Measurements from ENCODE around the gene PPFIA4.

PPFIA4 gene

GRCh38 chr1:203104789-203105390, 78.6 kb downstream of the PPFIA4 start:
- Histone ChIP-seq H3K36me3 (ENCODE audit: control insufficient read depth, insufficient read depth, low read length) (no peaks in the 10 kb centered on the region), H3K27me3 (ENCODE audit: control insufficient read depth, insufficient read depth, low read length) (peaks cover 5% of the 10 kb centered on the region), H3K9me3 (ENCODE audit: control insufficient read depth, insufficient read depth, low read depth, low read length) (peaks cover 7% of the 10 kb centered on the region; the same call in 1 of the 2 replicates), H3K4me1 (ENCODE audit: control insufficient read depth, insufficient read depth, low read length) (no peaks in the 10 kb centered on the region), H3K4me3 (ENCODE audit: low read depth, low read length) (no peak overlapping the region), H3K27ac (ENCODE audit: low read depth, low read length) (no peak overlapping the region), H3K9ac (ENCODE audit: low read length) (no peak overlapping the region)

DNA sequence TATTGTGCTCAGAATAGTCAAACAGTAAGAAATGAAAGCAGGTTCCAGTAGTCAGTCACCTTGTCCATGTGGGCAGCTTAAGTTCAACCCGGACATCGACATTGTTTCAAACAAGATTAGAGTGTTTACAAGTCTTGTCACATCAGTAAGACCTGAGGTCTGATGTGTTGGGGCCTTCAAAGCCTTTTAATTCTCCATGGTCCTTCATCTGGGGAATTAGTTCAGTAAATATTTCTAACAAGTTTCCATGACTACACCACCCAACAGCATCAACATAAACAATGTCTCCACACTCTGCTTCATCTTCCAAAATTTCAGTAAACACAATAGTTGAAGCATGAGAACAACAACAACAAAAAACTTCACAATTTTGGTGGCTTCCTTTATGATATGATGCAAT, 86.2 kb downstream of the PPFIA4 start:
- Histone ChIP-seq H3K9me3 (ENCODE audit: control insufficient read depth, insufficient read depth, low read depth, low read length) (no peaks in the 10 kb centered on the region), H3K4me3 (ENCODE audit: low read depth, low read length) (no peak overlapping the region), H3K36me3 (ENCODE audit: control insufficient read depth, insufficient read depth, low read length) (no peaks in the 10 kb centered on the region), H3K4me1 (ENCODE audit: control insufficient read depth, insufficient read depth, low read length) (peaks cover under 1% of the 10 kb centered on the region; the same call in 1 of the 2 replicates), H3K9ac (ENCODE audit: low read length) (no peak overlapping the region), H3K27me3 (ENCODE audit: control insufficient read depth, insufficient read depth, low read length) (peaks cover 42% of the 10 kb centered on the region), H3K27ac (ENCODE audit: low read depth, low read length) (no peak overlapping the region)

DNA sequence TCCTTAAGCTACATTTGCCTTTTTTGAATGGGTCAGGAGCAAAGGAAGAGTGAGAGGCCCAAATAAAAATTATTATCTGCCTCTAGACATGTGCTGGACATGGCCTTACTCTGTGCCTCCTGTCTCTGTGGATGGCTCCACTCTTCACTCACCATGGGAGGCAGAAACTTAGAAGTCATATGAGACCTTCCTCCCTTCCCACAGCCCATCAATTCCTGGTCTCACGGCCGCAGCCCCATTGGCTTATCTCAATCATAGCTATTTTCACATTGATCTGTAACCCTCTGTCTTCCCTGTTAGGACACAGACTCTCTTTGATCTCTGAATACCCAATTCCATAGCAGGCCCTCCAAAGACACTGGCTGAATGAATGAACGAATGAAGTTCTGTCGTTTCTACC, 87.0 kb downstream of the PPFIA4 start:
- no peaks in the 10 kb centered on the region for H3K36me3 ChIP-seq (ENCODE audit: control insufficient read depth, insufficient read depth, low read length)
- H3K4me3 ChIP-seq (ENCODE audit: low read depth, low read length) = no peak overlapping the region
- H3K27me3 ChIP-seq (ENCODE audit: control insufficient read depth, insufficient read depth, low read length) = peaks cover 45% of the 10 kb centered on the region
- H3K4me1 ChIP-seq (ENCODE audit: control insufficient read depth, insufficient read depth, low read length) = peaks cover 2% of the 10 kb centered on the region; the same call in 1 of the 2 replicates
- H3K9me3 ChIP-seq (ENCODE audit: control insufficient read depth, insufficient read depth, low read depth, low read length) = no peaks in the 10 kb centered on the region
- H3K9ac ChIP-seq (ENCODE audit: low read length) = no peak overlapping the region
- H3K27ac ChIP-seq (ENCODE audit: low read depth, low read length) = no peak overlapping the region

- Histone ChIP-seq H3K9ac (ENCODE audit: low read length) (no peak overlapping the region), H3K9me3 (ENCODE audit: control insufficient read depth, insufficient read depth, low read depth, low read length) (no peaks in the 10 kb centered on the region), H3K27me3 (ENCODE audit: control insufficient read depth, insufficient read depth, low read length) (peaks cover 51% of the 10 kb centered on the region), H3K4me3 (ENCODE audit: low read depth, low read length) (no peak overlapping the region), H3K36me3 (ENCODE audit: control insufficient read depth, insufficient read depth, low read length) (no peaks in the 10 kb centered on the region), H3K4me1 (ENCODE audit: control insufficient read depth, insufficient read depth, low read length) (peaks cover 2% of the 10 kb centered on the region; the same call in 1 of the 2 replicates), H3K27ac (ENCODE audit: low read depth, low read length) (no peak overlapping the region)
These were observed 87.9 kb downstream of the PPFIA4 start for GRCh38 chr1:203114202-203114601.

GRCh38 chr1:203116091-203116820, 90.0 kb downstream of the PPFIA4 start:
- H3K9ac ChIP-seq (ENCODE audit: low read length) = no peak overlapping the region
- H3K36me3 ChIP-seq (ENCODE audit: control insufficient read depth, insufficient read depth, low read length) = no peaks in the 10 kb centered on the region
- peaks cover 48% of the 10 kb centered on the region for H3K27me3 ChIP-seq (ENCODE audit: control insufficient read depth, insufficient read depth, low read length)
- H3K4me1 ChIP-seq (ENCODE audit: control insufficient read depth, insufficient read depth, low read length) = peaks cover 2% of the 10 kb centered on the region; the same call in 1 of the 2 replicates
- H3K27ac ChIP-seq (ENCODE audit: low read depth, low read length) = no peak overlapping the region
- H3K9me3 ChIP-seq (ENCODE audit: control insufficient read depth, insufficient read depth, low read depth, low read length) = no peaks in the 10 kb centered on the region
- H3K4me3 ChIP-seq (ENCODE audit: low read depth, low read length) = no peak overlapping the region

GRCh38 chr1:203117611-203118575, 91.6 kb downstream of the PPFIA4 start:
- Histone ChIP-seq H3K27me3 (ENCODE audit: control insufficient read depth, insufficient read depth, low read length) (peaks cover 45% of the 10 kb centered on the region), H3K9ac (ENCODE audit: low read length) (peak overlapping the region; percentile 1)

GRCh38 chr1:203120325-203121153, 94.2 kb downstream of the PPFIA4 start:
- no peak overlapping the region for H3K9ac ChIP-seq (ENCODE audit: low read length)
- H3K4me1 ChIP-seq (ENCODE audit: control insufficient read depth, insufficient read depth, low read length) = peaks cover 2% of the 10 kb centered on the region
- no peak overlapping the region for H3K27ac ChIP-seq (ENCODE audit: low read depth, low read length)
- H3K4me3 ChIP-seq (ENCODE audit: low read depth, low read length) = no peak overlapping the region
- no peaks in the 10 kb centered on the region for H3K36me3 ChIP-seq (ENCODE audit: control insufficient read depth, insufficient read depth, low read length)
- no peaks in the 10 kb centered on the region for H3K9me3 ChIP-seq (ENCODE audit: control insufficient read depth, insufficient read depth, low read depth, low read length)
- H3K27me3 ChIP-seq (ENCODE audit: control insufficient read depth, insufficient read depth, low read length) = peaks cover 27% of the 10 kb centered on the region

More at GRCh38 chr1:203117611-203118575, 91.6 kb downstream of the PPFIA4 start:
- Histone ChIP-seq H3K36me3 (ENCODE audit: control insufficient read depth, insufficient read depth, low read length) (no peaks in the 10 kb centered on the region), H3K4me1 (ENCODE audit: control insufficient read depth, insufficient read depth, low read length) (peaks cover 2% of the 10 kb centered on the region; the same call in 1 of the 2 replicates), H3K27ac (ENCODE audit: low read depth, low read length) (no peak overlapping the region), H3K4me3 (ENCODE audit: low read depth, low read length) (peak overlapping the region; percentile 46), H3K9me3 (ENCODE audit: control insufficient read depth, insufficient read depth, low read depth, low read length) (no peaks in the 10 kb centered on the region)

GRCh38 chr1:203121186-203122015, 95.1 kb downstream of the PPFIA4 start:
- Histone ChIP-seq H3K9ac (ENCODE audit: low read length) (no peak overlapping the region), H3K36me3 (ENCODE audit: control insufficient read depth, insufficient read depth, low read length) (no peaks in the 10 kb centered on the region), H3K27me3 (ENCODE audit: control insufficient read depth, insufficient read depth, low read length) (peaks cover 21% of the 10 kb centered on the region), H3K4me1 (ENCODE audit: control insufficient read depth, insufficient read depth, low read length) (peaks cover 8% of the 10 kb centered on the region), H3K4me3 (ENCODE audit: low read depth, low read length) (no peak overlapping the region), H3K27ac (ENCODE audit: low read depth, low read length) (no peak overlapping the region), H3K9me3 (ENCODE audit: control insufficient read depth, insufficient read depth, low read depth, low read length) (no peaks in the 10 kb centered on the region)

GRCh38 chr1:203122159-203122558, 95.9 kb downstream of the PPFIA4 start:
- Histone ChIP-seq H3K4me1 (ENCODE audit: control insufficient read depth, insufficient read depth, low read length) (peaks cover 16% of the 10 kb centered on the region), H3K27ac (ENCODE audit: low read depth, low read length) (no peak overlapping the region), H3K36me3 (ENCODE audit: control insufficient read depth, insufficient read depth, low read length) (no peaks in the 10 kb centered on the region), H3K27me3 (ENCODE audit: control insufficient read depth, insufficient read depth, low read length) (peaks cover 21% of the 10 kb centered on the region), H3K9ac (ENCODE audit: low read length) (no peak overlapping the region), H3K9me3 (ENCODE audit: control insufficient read depth, insufficient read depth, low read depth, low read length) (no peaks in the 10 kb centered on the region), H3K4me3 (ENCODE audit: low read depth, low read length) (no peak overlapping the region)
